Fibroblast of lung (primary cell): ENCODE data around the gene TMEM11. TPM values are rescaled to one million over a fixed set of nuclear protein-coding genes. Genes with fewer than 3 reads are reported as not detected.

ENCODE experiments used
- DNase-seq, 2 donors: peaks; one replicate each; pipeline versions ENCODE4 v3.0.0 to v3.0.0-alpha.2; 2010; ENCODE audit warnings: low read depth in 2 of 2
- H2AFZ ChIP-seq: 2 replicates; pipeline ENCODE4 v1.5.1; 2012; ENCODE audit warnings: low read length, control low read depth, inconsistent platforms
- H3K27ac ChIP-seq: 2 replicates; pipeline ENCODE4 v1.5.1; 2011; ENCODE audit warnings: low read length, control low read depth; ENCODE audit not compliant: insufficient read depth
- H3K27me3 ChIP-seq: 2 replicates; pipeline ENCODE4 v1.5.1; 2011; ENCODE audit warnings: mild to moderate bottlenecking, low read length; ENCODE audit not compliant: control insufficient read depth, insufficient read depth
- H3K36me3 ChIP-seq: 2 replicates; pipeline ENCODE4 v1.5.1; 2011; ENCODE audit warnings: low read length; ENCODE audit not compliant: control insufficient read depth, insufficient read depth
- H3K4me1 ChIP-seq: 2 replicates; pipeline ENCODE4 v1.5.1; 2011; ENCODE audit warnings: low read length; ENCODE audit not compliant: control insufficient read depth, insufficient read depth; ENCODE audit errors: extremely low read depth
- H3K4me2 ChIP-seq: 2 replicates; pipeline ENCODE4 v1.5.1; 2011; ENCODE audit warnings: low read length, control low read depth; ENCODE audit not compliant: insufficient read depth; ENCODE audit errors: extremely low read depth
- H3K4me3 ChIP-seq, 4 experiments: fragments of 200-600 bp in 1 of 4; sonication (generic) in 1 of 4; replicated peaks in 1 of 4; 2 replicates each; pipeline ENCODE4 v1.5.1; 2011 to 2016; ENCODE audit warnings: low read length in 4 of 4, low read depth in 3 of 4, mild to moderate bottlenecking in 3 of 4, control low read depth in 2 of 4, inconsistent platforms in 1 of 4, mixed read lengths in 1 of 4; ENCODE audit not compliant: insufficient read depth in 1 of 4; ENCODE audit errors: control extremely low read depth in 1 of 4
- H3K79me2 ChIP-seq: 2 replicates; pipeline ENCODE4 v1.5.1; 2012; ENCODE audit warnings: mild to moderate bottlenecking, low read length, inconsistent platforms; ENCODE audit not compliant: control insufficient read depth, insufficient read depth
- H3K9ac ChIP-seq: 2 replicates; pipeline ENCODE4 v1.5.1; 2011; ENCODE audit warnings: mild to moderate bottlenecking, low read length, control low read depth; ENCODE audit not compliant: insufficient read depth
- H3K9me3 ChIP-seq: 2 replicates; pipeline ENCODE4 v1.5.1; 2012; ENCODE audit warnings: low read depth, low read length; ENCODE audit not compliant: control insufficient read depth, insufficient read depth
- H4K20me1 ChIP-seq: 2 replicates; pipeline ENCODE4 v1.5.1; 2011; ENCODE audit warnings: low read length; ENCODE audit not compliant: control insufficient read depth, insufficient read depth; ENCODE audit errors: extremely low read depth
- EZH2 ChIP-seq: IDR thresholded peaks from 2 replicates; pipeline ENCODE4 v1.5.1; 2012; ENCODE audit warnings: low read length, control low read depth, mild to moderate bottlenecking; ENCODE audit errors: missing control alignments
- polyA plus RNA-seq, 2 donors: library from polyadenylated mRNA; depleted of rRNA in 1 of 2; stranded (reverse) in 1 of 2; unstranded in 1 of 2; fragments of >200 nt; gene quantifications; 2 replicates each; pipeline ENCODE4 v1.2.1, GENCODE V29; 2011 to 2012; ENCODE audit warnings: missing spikeins in 1 of 2
- total RNA-seq: library from RNA; depleted of rRNA; stranded (reverse); fragments of >200 nt; gene quantifications from 2 replicates; pipeline ENCODE4 v1.2.1, GENCODE V29; 2014
- TF ChIP-seq, protein P1 (sequence below), 2 donors: IDR thresholded peaks in 1 of 2; conservative IDR thresholded peaks in 1 of 2; 1 replicate in 1 of 2; 2 replicates in 1 of 2; pipeline ENCODE4 v1.5.1; 2011 to 2012; ENCODE audit warnings: low read length in 2 of 2, control low read depth in 1 of 2, inconsistent platforms in 1 of 2, low read depth in 1 of 2, mild to moderate bottlenecking in 1 of 2

Gene TMEM11
- total and polyA plus RNA-seq, 2 donors (not counting 1 experiment from before 2014, with no cell fraction given): 21.5 to 41.1 TPM

DNA sequence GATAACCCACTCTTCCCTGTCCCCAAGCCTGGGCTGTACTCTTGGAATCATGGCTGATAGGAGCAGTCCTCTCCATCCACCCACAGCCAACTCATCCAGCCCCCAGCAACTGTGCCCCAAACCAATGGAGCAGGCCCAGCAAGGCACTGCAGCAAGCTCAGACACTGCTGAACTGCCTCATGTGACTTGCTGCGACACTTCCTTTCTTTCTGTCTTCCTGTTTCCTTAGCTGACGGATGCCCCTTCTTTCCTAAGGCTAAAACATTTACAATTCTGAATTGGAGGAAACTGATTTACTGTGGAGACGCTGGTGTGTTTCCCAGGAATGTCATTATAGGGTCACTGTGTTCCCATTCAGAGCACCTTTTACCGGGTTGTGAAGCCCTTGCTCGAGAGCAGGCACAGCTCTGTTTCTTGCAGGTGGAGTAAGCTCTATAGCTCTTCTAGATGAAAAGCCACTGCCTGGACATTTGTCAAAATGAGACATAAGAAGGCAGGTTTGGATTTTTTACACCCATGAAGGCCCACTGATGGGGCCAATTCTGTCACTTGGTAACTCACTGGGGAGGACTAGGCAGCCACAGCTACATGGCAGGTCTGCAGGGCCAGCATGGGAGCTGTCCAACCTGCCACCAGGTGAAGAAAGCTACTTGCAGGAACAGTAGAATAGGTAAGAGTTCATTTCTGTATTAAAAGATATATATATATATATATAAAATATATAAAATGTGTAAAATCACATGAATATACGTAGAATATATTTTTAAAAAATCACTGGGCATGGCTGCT, 27.4 kb downstream of the TMEM11 start:
- H2AFZ ChIP-seq: no peak overlapping the region
- no peak overlapping the region for H3K9ac ChIP-seq
- no peak overlapping the region for H3K4me2 ChIP-seq
- H4K20me1 ChIP-seq: no peaks in the 10 kb centered on the region
- no peaks in the 10 kb centered on the region for H3K9me3 ChIP-seq
- DNase-seq: no peak
- H3K79me2 ChIP-seq: no peaks in the 10 kb centered on the region
- H3K4me3 ChIP-seq: no peak overlapping the region
- TF ChIP-seq EZH2: no peak
- TF ChIP-seq, protein P1, sequence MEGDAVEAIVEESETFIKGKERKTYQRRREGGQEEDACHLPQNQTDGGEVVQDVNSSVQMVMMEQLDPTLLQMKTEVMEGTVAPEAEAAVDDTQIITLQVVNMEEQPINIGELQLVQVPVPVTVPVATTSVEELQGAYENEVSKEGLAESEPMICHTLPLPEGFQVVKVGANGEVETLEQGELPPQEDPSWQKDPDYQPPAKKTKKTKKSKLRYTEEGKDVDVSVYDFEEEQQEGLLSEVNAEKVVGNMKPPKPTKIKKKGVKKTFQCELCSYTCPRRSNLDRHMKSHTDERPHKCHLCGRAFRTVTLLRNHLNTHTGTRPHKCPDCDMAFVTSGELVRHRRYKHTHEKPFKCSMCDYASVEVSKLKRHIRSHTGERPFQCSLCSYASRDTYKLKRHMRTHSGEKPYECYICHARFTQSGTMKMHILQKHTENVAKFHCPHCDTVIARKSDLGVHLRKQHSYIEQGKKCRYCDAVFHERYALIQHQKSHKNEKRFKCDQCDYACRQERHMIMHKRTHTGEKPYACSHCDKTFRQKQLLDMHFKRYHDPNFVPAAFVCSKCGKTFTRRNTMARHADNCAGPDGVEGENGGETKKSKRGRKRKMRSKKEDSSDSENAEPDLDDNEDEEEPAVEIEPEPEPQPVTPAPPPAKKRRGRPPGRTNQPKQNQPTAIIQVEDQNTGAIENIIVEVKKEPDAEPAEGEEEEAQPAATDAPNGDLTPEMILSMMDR (conservative IDR thresholded peaks at IDR 0.05 in 1 of 2, IDR thresholded peaks at IDR 0.05 in 1 of 2; ENCODE audit: low read depth in 1 of 2, low read length in 2 of 2): no peak
- H3K36me3 ChIP-seq: peaks cover 2% of the 10 kb centered on the region
- H3K27ac ChIP-seq: no peak overlapping the region
- H3K27me3 ChIP-seq: no peaks in the 10 kb centered on the region
- H3K4me1 ChIP-seq: no peaks in the 10 kb centered on the region

DNA sequence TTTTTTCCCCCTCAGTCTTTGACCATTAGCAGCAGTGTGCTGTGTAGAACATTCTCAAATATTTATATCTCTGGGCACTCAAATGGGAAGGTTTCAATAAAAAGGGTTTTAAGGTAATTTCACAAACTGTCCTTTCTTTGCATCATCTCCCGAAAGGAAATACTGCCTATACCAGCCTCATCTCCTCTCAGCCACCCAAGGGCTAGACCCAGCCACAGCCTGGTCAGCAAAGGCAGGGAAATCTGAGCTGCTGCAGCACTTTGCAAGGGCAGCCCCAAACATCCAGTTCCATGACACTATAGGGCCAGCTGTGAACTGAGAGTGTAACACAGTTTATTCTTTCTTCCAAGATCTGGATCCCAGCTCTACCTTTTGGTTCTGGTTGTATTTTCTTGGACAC, 28.9 kb downstream of the TMEM11 start:
- H3K9me3 ChIP-seq: no peaks in the 10 kb centered on the region
- no peak for TF ChIP-seq EZH2
- TF ChIP-seq, protein P1 (conservative IDR thresholded peaks at IDR 0.05 in 1 of 2, IDR thresholded peaks at IDR 0.05 in 1 of 2; ENCODE audit: low read depth in 1 of 2, low read length in 2 of 2): no peak
- H3K27ac ChIP-seq: no peak overlapping the region
- H3K4me2 ChIP-seq: no peak overlapping the region
- H3K4me1 ChIP-seq: no peaks in the 10 kb centered on the region
- H2AFZ ChIP-seq: no peak overlapping the region
- no peak overlapping the region for H3K9ac ChIP-seq
- H4K20me1 ChIP-seq: no peaks in the 10 kb centered on the region
- H3K4me3 ChIP-seq: no peak overlapping the region
- H3K79me2 ChIP-seq: no peaks in the 10 kb centered on the region
- peaks cover 2% of the 10 kb centered on the region for H3K36me3 ChIP-seq
- H3K27me3 ChIP-seq: no peaks in the 10 kb centered on the region
- DNase-seq: peak in 1 of 2 donors; percentile 41

DNA sequence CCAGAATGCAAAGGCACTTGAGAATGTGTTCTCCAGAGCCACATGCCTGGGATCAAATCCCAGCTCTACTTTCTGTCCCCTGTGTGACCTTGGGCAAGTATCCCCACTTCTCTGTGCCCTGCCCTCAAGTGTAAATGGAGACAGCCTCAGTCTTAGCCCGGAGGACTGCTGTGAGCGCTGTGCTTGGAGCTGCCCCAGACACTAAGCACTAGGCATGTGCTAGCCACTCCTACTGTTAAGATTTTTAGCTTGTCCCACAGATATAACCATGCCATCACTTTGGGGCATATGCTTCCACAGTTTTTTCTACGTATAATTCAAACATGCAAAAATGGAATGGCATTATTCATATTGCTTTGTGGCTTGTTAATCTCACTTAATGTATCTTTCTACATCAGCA, 29.4 kb downstream of the TMEM11 start:
- no peak overlapping the region for H3K27ac ChIP-seq
- no peaks in the 10 kb centered on the region for H3K27me3 ChIP-seq
- DNase-seq: no peak
- no peaks in the 10 kb centered on the region for H3K4me1 ChIP-seq
- no peak overlapping the region for H3K9ac ChIP-seq
- TF ChIP-seq, protein P1 (conservative IDR thresholded peaks at IDR 0.05 in 1 of 2, IDR thresholded peaks at IDR 0.05 in 1 of 2; ENCODE audit: low read depth in 1 of 2, low read length in 2 of 2): no peak
- TF ChIP-seq EZH2: no peak
- H3K4me3 ChIP-seq: no peak overlapping the region
- no peaks in the 10 kb centered on the region for H3K9me3 ChIP-seq
- no peak overlapping the region for H2AFZ ChIP-seq
- H3K79me2 ChIP-seq: no peaks in the 10 kb centered on the region
- no peak overlapping the region for H3K4me2 ChIP-seq
- H3K36me3 ChIP-seq: peaks cover 2% of the 10 kb centered on the region
- no peaks in the 10 kb centered on the region for H4K20me1 ChIP-seq
